Suppressor macrophage treated with lipopolysaccharide for 4 hours (primary cell): ENCODE results near the gene BIK.

Experiments used
- DNase-seq: peaks from one replicate; pipeline ENCODE4 v3.0.0-alpha.2; 2020

BIK gene

GRCh38 chr22:43106302-43106701 is 4.2 kb upstream of the BIK start:
- no peak for DNase-seq

DNA sequence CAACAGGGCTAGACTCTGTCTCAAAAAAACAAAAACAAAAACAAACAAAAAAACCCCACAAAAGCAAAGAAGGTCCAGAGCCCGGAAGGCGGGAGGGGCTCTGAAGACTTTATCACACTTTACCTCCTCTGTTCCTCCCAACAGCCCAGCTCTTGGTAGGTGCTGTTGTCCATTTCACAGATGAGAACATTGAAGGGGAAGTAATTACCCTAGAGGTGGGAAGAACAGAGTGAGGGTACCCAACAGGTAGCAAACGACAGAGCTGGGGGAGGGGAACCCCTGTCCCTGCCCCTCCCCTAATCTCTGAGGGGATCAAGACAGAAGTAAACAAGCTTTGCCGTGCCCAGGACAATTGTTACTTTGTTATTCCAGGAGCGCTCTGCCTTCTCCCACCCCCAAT is 1.0 kb upstream of the BIK start:
- no peak for DNase-seq

DNA sequence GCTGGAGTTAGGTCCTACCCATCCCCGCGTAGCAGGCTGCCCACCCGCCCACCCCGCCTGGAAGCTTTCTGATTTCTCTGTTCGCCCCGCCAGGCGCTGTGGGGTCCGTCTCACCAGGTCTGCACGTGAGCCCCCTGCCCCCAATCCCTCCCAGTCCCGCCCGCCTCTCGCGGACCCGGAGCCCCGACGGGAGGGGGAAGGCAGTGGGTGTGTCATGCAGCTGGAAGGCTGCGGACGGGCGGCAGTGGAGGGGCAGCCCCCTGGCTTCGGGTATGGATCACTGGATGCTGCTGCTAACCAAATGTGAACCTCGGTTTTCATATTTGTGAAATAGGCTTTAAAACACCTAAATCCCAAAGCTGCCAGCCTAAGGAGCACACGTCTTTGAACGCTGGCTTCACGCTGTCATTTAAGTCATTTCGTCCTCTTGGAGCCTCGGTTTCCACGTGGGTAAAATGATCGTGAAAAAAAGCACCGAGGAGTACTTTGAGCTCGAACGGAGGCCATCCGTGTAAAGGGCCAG is 568 bp upstream of the BIK start:
- DNase-seq: no peak

GRCh38 chr22:43110927-43111623 is 525 bp downstream of the BIK start:
- no peak for DNase-seq

- no peak for DNase-seq
These were observed 3.1 kb downstream of the BIK start for GRCh38 chr22:43113526-43114251.

- no peak for DNase-seq
These were observed 4.4 kb downstream of the BIK start for GRCh38 chr22:43114958-43115357.

GRCh38 chr22:43116932-43117331 is 6.4 kb downstream of the BIK start:
- no peak for DNase-seq

- DNase-seq: no peak
These were observed 7.7 kb downstream of the BIK start for GRCh38 chr22:43118024-43118849.

DNA sequence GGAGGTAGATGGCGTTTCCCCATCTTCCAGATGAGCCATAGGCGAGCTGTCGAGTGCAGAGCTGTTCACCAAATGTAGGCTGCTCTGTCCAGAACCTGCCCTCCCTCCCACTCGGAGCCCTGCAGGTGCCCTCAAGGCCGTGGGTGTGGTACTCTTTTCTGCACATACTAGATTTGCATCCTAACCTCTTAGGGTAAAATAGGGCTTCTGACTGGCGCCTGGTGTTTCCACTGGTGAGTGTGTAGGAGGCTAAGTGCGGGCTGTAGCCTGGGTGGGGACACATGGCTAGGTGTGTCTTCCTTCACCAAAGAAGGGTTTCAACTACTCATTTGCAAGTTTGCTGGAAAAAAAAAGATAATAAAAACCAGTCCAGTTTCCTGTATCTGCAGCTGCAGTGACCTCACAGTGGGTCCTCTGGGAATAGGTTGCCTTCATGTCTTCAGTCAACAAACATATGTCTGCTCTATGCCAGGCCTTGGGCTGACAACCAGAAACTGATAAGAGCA is 8.5 kb downstream of the BIK start:
- no peak for DNase-seq

GRCh38 chr22:43126501-43127165 is 16.1 kb downstream of the BIK start:
- no peak for DNase-seq

GRCh38 chr22:43127166-43127908 is 16.8 kb downstream of the BIK start:
- no peak for DNase-seq

DNA sequence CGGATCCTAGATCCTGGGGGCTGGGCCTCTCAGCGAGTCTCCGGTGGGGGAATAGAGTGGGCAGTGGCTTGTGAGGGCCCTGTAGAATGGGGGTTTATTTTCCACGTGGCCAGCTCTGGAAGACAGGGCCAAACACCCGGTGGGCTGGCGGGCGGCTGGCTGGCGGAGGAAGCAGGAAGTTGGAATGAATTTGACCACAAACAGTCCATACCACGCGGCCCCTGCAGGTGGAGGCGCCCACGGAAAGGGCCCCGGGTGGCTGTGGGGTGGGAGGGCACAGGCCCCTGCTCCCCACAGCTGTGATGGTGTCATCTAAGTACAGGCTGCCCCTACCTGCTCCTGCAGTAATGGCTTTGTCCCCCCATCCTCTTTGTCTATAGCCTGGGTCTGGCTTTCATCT is 17.6 kb downstream of the BIK start:
- no peak for DNase-seq

- no peak for DNase-seq
These were observed 18.4 kb downstream of the BIK start for GRCh38 chr22:43128928-43129424.

DNA sequence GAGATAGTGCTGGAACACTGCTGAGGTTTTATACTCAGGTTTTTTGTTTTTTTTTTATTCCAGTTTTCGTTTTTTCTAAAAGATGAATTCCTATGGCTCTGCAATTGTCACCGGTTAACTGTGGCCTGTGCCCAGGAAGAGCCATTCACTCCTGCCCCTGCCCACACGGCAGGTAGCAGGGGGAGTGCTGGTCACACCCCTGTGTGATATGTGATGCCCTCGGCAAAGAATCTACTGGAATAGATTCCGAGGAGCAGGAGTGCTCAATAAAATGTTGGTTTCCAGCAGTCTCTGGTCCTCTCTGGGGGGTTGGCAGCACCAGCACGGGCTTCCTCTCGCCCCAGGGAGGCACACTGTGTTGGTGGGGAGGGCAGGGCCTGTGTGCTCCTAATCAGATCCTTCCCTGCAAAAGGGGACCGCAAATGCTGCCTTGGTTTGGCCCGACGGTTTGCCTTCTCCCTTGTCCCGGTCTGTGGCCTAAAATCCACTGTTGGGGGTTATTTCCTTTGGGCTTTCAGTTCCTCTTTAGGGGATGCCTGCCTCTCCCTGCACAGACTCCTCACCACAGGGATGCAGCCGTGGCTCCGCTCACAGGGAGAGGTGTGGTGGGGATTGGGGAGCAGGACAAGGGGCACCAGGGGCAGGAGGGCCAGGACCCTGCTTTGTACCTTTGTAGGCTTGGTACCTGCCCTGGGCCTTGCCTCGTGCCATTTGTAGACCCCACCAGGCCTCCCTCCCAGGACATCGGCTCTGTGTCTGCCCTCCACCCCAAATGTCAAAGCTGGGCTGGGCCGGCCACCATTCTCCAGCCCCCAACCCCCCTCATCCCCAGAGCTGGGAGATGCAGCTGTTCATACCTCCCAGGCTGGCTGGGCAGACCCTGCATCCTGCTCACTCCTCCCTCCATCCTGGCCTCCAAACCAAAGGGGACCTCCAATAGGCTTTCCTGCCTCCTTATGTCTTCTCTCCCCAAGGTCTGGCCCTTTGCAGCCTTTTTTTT is 19.2 kb downstream of the BIK start:
- DNase-seq: peak; percentile 55

DNA sequence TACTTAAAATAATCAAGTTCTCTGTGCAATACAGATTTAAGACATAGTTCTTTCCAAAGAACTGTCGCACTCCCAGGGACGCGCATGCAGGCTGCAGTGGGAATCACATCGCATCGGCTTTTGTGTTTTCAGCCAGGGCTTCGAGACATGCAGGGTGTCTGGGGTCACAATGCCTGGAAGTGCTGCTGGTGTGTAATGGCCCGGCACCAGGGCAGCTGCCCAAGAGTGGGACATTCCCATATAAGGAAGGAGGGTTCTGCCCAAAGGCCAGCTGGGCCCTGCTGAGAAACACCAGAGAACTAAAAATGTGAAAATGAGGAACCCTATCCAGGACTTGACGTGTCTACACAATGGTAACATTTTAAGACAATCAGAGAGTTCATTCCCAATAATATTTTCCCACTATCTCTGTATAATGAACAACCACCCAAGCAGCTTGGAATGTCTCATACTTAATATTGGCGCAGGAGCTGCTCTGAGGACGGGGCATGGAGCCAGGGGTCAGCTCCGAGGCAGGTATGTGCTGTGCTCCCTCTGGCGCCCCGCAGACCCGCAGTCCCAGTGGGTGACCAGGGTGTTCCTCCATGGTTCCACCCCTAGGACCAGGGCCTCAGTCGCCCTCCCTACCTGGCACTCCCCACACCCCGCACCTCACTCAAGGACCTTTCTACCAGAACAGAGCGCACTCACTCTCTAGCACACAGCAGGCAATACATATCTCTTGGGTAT is 21.4 kb downstream of the BIK start:
- DNase-seq: no peak

DNA sequence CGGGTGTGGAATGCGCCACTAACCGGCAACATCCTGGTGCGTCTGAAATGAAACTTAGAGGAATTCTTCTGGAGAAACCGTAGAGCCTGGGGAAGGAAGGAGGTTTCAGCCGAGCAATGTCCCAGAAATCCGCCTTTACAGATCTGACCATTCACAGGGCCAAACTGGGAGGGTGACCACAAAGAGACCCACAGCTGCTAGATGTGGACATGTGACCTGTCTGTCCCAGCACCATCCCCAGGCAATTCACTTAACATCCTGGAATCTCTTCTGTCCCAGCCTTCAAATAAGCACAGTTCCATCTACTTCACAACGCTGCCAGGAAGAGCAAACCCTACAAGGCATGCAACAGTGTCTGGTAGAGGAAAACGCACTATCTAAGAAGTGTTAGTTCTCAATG is 22.9 kb downstream of the BIK start:
- no peak for DNase-seq

DNA sequence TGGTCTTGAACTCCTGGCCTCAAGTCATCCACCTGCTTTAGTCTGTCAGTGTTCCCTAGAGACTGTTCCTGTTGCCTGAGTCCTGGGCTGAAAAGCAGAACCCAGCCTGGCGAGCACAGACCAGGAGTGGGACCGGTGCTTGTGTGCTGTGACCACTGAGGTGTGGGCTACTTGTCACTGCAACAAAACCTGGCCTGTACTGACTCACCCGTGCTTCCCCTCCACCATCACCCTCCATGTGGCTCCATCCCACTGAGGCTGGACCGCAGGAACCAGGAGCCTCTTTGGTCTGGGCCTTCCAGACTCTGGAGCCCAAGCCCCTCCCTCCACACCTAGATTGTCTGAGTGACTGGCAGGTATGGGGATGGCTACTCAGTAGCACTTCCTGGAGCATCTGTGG is 24.0 kb downstream of the BIK start:
- DNase-seq: no peak

DNA sequence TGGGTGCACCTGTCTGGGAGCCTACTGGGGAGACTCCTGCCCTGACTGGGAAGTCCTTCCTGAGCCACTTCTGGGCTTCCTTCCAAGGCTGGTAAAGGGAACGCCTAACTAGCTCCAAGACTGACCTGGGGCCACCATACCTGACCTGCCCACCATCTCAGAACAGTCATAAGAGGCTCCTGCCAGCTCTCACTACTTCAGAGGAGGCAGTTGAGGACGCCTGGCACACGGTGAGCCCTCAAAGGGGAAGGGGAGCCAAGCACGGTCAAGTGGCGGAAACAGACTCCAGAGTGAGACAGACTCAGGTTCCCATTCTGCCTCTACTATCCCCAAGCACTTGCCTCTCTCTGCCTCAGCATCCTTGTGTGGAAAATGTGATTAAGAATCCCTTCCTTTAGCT is 25.0 kb downstream of the BIK start:
- no peak for DNase-seq

GRCh38 chr22:43136255-43136654 is 25.7 kb downstream of the BIK start:
- DNase-seq: peak; percentile 53

- no peak for DNase-seq
These were observed 26.3 kb downstream of the BIK start for GRCh38 chr22:43136801-43137200.
